ENCODE results near the gene GLP1R. TPM values are rescaled to one million over a fixed set of nuclear protein-coding genes. Genes with fewer than 3 reads are reported as not detected.
A peak's percentile ranks its signal among the peaks of the same experiment; 100 is the strongest.

Gene GLP1R
- 0.35 TPM for total RNA-seq
- long read RNA-seq = 0 reads

- TF ChIP-seq CTCF (IDR thresholded peaks at IDR 0.05) = no peak
- Histone ChIP-seq H3K27ac (no peak within 1 kb of the TSS), H3K27me3 (ENCODE audit: low read depth) (peaks cover 28% of the 10 kb centered on the region), H3K9me3 (no peaks in the 10 kb centered on the region), H3K36me3 (no peaks in the 10 kb centered on the region), H3K4me3 (peak within 1 kb of the TSS; percentile 50), H3K4me1 (peaks cover 10% of the 10 kb centered on the region)
- intact Hi-C loops (cut with DNase I) = no loop called here
- DNase-seq (no peak), ATAC-seq (peak; percentile 38 to 52)
Measured at GRCh38 chr6:39048481-39049399, at the start of gene GLP1R. TSS of gene GLP1R (plus strand) at chr6:39048781. CDS start at chr6:39048841, 60 bp downstream.

- Histone ChIP-seq H3K36me3 (no peaks in the 10 kb centered on the region), H3K9me3 (no peaks in the 10 kb centered on the region), H3K4me3 (no peak overlapping the region), H3K27ac (no peak overlapping the region), H3K4me1 (no peaks in the 10 kb centered on the region), H3K27me3 (ENCODE audit: low read depth) (peaks cover 11% of the 10 kb centered on the region)
- DNase-seq = no peak
- no peak for ATAC-seq
- intact Hi-C loops (cut with DNase I) = no loop called here
- TF ChIP-seq CTCF (IDR thresholded peaks at IDR 0.05) = no peak
Measured at GRCh38 chr6:39003072-39003471, 45.5 kb upstream of the GLP1R start.

GRCh38 chr6:39003492-39003891 lies 45.1 kb upstream of the GLP1R start:
- no peaks in the 10 kb centered on the region for H3K9me3 ChIP-seq
- no peak for ATAC-seq
- no peaks in the 10 kb centered on the region for H3K36me3 ChIP-seq
- H3K27me3 ChIP-seq (ENCODE audit: low read depth) = peaks cover 11% of the 10 kb centered on the region
- no peak overlapping the region for H3K27ac ChIP-seq
- no peak for DNase-seq
- no peaks in the 10 kb centered on the region for H3K4me1 ChIP-seq
- H3K4me3 ChIP-seq = no peak overlapping the region
- intact Hi-C loops (cut with DNase I) = no loop called here
- TF ChIP-seq CTCF (IDR thresholded peaks at IDR 0.05) = no peak

DNA sequence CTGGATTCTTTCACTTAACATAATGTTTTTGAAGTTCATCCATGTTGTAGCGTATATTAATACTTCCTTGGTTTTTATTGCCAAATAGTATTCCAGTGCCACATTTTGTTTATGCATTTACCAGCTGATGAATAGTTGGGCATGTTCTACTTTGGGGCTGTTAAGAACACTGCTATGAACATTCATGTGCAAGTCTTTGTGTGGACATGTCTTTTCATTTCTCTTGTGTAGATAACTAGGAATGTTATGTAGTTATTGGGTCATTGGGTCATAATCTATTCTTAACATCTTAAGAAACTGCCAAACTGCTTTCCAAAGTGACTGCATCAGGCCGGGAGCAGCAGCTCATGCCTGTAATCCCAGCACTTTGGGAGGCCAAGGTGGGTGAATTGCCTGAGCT lies 43.8 kb upstream of the GLP1R start:
- no peak overlapping the region for H3K27ac ChIP-seq
- H3K27me3 ChIP-seq (ENCODE audit: low read depth) = peaks cover 11% of the 10 kb centered on the region
- DNase-seq (no peak), ATAC-seq (no peak)
- no peaks in the 10 kb centered on the region for H3K4me1 ChIP-seq
- intact Hi-C loops (cut with DNase I) = no loop called here
- H3K9me3 ChIP-seq = no peaks in the 10 kb centered on the region
- no peak for TF ChIP-seq CTCF (IDR thresholded peaks at IDR 0.05)
- H3K4me3 ChIP-seq = no peak overlapping the region
- no peaks in the 10 kb centered on the region for H3K36me3 ChIP-seq

DNA sequence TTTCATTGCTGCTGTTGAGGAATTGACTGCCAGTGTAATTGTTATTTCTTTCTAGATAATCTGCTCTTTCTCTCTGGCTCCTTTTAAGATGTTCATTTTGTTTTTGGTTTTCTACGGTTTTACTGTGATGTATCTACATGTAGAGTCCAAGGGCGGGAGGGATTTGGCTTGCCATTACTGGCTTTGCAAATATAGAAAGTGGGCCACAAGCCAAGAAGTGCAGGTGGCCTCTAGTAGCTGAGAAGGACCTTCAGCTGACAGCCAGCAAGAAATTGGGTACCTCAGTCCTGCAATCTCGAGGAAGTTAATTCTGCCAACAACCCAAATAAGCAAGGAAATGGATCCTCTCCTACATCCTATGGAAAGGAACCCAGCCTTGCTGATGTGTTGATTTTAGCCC lies 42.8 kb upstream of the GLP1R start:
- intact Hi-C loops (cut with DNase I) = no loop called here
- Histone ChIP-seq H3K4me1 (no peaks in the 10 kb centered on the region), H3K27me3 (ENCODE audit: low read depth) (peaks cover 6% of the 10 kb centered on the region), H3K36me3 (no peaks in the 10 kb centered on the region), H3K27ac (no peak overlapping the region), H3K9me3 (no peaks in the 10 kb centered on the region), H3K4me3 (no peak overlapping the region)
- DNase-seq = no peak
- no peak for TF ChIP-seq CTCF (IDR thresholded peaks at IDR 0.05)
- no peak for ATAC-seq

Measured in lower lobe of right lung (tissue), 2 donors.